Panc1 (cell line): ENCODE data around the gene SMG1.
A peak's percentile ranks its signal among the peaks of the same experiment; 100 is the strongest.

Experiments
- POLR2AphosphoS5 ChIP-seq: IDR thresholded peaks from 2 replicates; pipeline ENCODE4 v1.6.1; 2012; ENCODE audit warnings: mild to moderate bottlenecking, low read depth, low read length, moderate library complexity
- TCF7L2 ChIP-seq: IDR thresholded peaks from 2 replicates; pipeline ENCODE4 v1.6.1; 2011; ENCODE audit warnings: mild to moderate bottlenecking, low read depth, low read length, inconsistent platforms

DNA sequence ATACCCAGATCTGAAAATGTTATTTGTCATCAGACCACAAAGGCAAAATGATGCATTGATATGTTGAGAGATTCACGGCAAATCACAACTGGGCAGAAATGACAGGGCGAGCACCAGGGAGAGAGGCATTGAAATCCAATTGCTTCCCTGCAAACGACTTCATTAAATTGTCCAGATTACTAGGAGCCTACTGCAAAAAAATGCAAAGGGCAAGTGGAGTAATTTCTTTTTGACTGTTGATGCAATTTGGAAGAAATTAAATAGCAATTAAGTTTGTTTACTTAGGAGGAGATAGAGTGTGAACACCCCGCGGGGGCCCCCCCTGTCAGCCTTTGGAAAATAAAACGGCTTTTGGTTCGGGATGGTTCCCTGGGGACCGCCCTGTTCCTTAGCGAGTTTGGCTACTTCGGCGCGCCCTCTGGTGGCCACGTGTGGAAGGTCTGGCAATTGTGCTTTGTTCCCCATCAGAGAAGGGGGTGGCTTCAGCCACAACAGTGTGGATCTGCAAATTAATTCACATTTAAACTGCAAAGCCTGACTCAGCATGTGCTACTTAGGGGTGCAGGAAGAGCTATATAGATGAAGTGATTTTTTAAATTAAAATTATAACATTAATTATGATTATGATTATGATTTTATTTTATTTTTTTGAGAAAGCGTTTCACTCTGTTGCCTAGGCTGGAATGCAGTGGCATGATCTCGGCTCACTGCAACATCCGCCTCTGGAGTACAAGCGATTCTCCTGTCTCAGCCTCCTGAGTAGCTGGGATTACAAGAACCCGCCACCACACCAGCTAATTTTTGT lies 43.0 kb upstream of the SMG1 start:
- peak; percentile 32; the same call in 1 of the 2 replicates for TF ChIP-seq POLR2AphosphoS5
- TF ChIP-seq TCF7L2 = no peak
